GM21825 (cell line): ENCODE data around the gene TARM1.
"Not testable (repeated sequence)": the region's sequence is repeated elsewhere in the genome, so short reads cannot be mapped to it uniquely, and the experiment has no call there.

Source experiments
- ATAC-seq: cut with Tn5 transposase; IDR thresholded peaks from one replicate; pipeline ENCODE4 v1.9.1; 2021; ENCODE audit warnings: mild to moderate bottlenecking, moderate library complexity; ENCODE audit not compliant: unreplicated experiment

Gene TARM1

DNA sequence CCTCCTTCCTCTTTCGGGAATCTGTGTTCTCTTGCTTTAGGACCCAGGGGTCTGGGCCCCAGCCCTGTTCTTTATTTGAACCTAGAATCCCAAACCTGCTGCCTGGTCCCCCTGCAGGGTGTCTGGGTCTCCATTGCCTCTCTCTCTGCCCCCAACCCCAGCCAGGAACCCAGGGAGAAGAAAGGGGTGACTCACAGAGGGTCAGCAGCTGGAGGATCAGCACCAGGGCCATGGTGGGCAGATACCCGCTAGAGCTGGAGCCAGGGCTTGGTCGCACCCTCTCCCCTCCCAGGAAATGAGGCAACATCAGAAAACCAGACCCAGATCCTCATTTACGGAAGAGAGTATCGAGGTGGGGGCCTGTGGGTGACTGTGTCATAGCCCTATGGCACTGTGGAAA is 19.4 kb upstream of the TARM1 start, which contains the start of gene OSCAR:
TSS of gene OSCAR (minus strand) at position 243 of the 400 bp plus-strand sequence. CDS start at position 232, 11 bp downstream.
- no peak for ATAC-seq

DNA sequence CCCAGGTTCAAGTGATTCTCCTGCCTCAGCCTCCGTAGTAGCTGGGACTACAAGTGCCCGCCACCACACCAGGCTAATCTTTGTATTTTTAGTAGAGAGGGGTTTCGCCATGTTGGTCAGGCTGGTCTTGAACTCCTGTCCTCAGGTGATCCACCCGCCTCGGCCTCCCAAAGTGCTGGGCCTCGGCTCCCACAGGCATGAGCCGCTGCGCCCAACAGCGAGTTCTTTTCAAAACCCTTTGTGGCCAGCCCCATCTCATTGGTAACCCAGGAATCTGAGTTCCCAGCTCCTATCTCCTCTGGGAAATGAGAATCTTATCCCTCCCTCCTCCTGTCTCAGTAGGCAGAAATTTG is 18.7 kb upstream of the TARM1 start:
- ATAC-seq = not testable (repeated sequence)

- no peak for ATAC-seq
Observed at GRCh38 chr19:54099190-54099902, 18.2 kb upstream of the TARM1 start.

GRCh38 chr19:54096617-54097106 is 15.5 kb upstream of the TARM1 start:
- no peak for ATAC-seq

DNA sequence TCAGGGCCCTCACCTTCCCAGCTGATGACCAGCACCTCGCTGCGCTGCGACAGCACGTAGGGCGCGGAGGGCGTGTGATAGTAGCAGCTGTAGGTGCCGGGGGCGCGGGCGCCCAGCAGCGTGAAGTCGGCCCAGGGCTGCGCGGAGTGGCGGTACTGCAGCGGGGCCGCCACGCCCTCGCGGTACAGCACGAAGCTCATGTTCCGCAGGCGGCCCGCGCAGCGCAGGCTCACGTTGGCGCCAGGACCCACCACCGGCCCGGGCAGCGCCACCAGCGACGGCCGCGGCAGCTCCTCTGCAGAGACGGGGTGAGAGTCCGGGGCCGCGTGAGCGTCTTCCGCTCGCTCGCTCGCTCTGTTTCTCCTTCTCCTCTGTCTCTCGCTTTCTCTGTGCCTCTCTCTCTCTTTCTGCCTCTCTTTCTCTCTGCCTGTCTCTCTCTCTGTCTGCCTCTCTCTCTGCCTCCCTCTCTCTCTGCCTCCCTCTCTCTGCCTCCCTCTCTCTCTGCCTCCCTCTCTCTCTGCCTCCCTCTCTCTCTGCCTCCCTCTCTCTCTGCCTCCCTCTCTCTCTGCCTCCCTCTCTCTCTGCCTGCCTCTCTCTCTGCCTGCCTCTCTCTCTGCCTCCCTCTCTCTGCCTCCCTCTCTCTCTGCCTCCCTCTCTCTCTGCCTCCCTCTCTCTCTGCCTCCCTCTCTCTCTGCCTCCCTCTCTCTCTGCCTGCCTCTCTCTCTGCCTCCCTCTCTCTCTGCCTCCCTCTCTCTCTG is 14.9 kb upstream of the TARM1 start:
- ATAC-seq = not testable (repeated sequence)

DNA sequence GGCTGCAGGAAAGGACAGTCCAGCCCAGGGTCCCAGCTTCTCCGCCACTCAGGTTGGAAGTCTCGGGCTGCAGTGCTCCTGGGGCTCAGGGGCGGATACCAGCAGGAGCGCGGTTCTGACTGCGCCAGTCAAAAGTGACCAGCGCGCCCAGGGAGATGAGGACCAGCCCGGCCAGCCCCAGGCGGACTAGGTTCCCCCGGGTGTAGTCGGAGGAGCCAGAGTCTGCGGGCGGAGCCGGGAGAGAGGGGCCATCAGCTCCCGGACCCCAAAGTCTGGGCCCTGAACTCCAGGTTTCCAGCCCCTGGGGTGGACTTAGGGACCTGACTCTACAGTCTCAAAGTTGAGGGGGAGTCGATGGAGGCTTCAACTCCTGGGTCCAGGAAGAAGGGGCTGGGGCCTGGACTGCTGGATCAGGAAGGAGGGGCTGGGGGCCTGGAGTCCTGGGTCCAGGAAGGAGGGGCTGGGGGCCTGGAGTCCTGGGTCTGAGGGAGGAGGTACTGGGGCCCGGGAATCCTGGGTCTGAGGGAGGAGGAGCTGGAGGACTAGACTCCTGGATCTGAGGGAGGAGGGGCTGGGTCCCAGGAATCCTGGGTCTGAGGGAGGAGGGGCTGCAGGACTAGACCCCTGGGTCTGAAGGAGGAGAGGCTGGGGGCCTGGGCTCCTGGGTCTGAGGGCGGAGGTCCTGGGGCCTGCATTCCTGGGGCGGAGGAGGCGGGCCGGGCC is 14.1 kb upstream of the TARM1 start:
- no peak for ATAC-seq

GRCh38 chr19:54094426-54095000 is 13.3 kb upstream of the TARM1 start:
- ATAC-seq = no peak

DNA sequence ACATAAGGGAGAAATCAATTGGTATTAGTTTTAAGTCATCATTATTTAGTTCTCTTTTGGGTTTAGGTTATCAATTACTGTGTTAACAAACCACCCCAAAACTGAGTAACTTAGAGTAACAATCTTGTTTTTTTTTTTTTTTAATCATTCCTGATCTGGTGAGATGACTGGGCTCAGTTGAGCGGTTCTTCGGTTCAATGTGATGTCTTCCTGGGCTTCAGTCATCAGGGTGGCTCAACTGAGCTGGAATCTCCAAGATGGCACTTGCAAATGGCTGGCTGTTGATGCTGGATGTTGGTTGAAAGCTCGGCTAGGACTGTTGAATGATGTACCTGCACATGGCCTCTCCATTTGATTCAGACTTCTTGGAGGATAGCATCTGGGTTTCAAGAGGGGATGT is 3.2 kb upstream of the TARM1 start:
- no peak for ATAC-seq

GRCh38 chr19:54077334-54077733 is 3.8 kb downstream of the TARM1 start:
- no peak for ATAC-seq

- no peak for ATAC-seq
Observed at GRCh38 chr19:54074851-54075250, 6.3 kb downstream of the TARM1 start.

GRCh38 chr19:54073829-54074228 is 7.3 kb downstream of the TARM1 start:
- ATAC-seq = no peak

- ATAC-seq = no peak
Observed at GRCh38 chr19:54069470-54069869, 11.7 kb downstream of the TARM1 start.

GRCh38 chr19:54063350-54064116 is 17.6 kb downstream of the TARM1 start, which contains the start of gene VSTM1:
VSTM1 (minus strand) TSS chr19:54063897; CDS start chr19:54063777, 120 bp downstream.
- no peak for ATAC-seq

- ATAC-seq = no peak
Observed at GRCh38 chr19:54062643-54063042, 18.5 kb downstream of the TARM1 start.

- no peak for ATAC-seq
Observed at GRCh38 chr19:54047616-54048015, 33.5 kb downstream of the TARM1 start.

GRCh38 chr19:54045771-54046170 is 35.4 kb downstream of the TARM1 start:
- no peak for ATAC-seq

- ATAC-seq = no peak
Observed at GRCh38 chr19:54042989-54043388, 38.2 kb downstream of the TARM1 start.

DNA sequence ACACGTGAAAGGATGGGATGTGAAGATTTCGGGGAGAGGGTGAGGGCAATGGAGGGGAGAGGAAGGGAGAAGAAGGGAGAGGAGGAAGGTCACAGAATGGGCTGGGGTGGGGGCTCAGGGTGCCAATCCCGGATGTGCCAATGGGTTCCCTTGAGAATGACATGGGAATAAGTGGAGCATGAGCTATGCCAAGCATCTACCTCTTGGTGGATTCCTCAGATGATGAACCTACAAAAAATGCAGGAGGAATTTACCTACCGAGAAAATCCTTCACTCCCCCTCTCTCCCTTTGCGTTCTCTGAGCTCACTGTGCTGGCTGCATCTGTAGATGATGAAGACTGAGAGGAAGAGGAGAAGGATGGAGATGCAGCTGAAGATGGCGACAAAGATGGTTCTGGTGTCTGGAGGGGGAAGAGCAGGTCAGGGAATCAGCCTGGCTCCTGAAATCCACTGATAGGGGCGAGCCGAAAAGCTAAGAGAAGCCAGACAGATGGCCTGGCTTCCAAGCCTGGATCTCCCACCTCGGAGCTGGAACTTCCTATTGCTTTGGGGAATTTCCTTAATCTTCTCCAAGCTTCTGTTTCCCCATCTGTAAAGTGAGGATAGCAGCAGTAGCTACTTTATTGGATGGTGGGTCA is 39.1 kb downstream of the TARM1 start:
- no peak for ATAC-seq

- no peak for ATAC-seq
Observed at GRCh38 chr19:54040003-54040402, 41.2 kb downstream of the TARM1 start.

DNA sequence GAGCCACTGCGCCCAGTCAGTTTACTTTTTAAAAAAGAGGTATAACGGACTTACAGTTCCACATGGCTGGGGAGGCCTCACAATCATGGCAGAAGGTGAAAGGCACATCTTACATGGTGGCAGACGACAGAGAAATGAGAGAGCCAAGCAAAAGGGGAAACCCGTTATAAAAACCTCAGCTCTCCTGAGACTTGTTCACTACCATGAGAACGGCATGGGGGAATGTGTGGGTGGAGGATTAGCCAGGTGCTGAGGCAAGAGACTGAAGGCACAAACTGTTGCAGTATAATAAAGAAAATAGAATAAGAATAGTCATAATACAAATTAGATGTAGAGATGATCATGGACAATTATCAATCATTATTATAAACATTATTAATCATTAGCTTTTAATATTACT is 44.6 kb downstream of the TARM1 start:
- not testable (repeated sequence) for ATAC-seq
